NCI-H1694 treated with DMSO at 0.1 percent for 48 hours (cell line): ENCODE results near the gene COMP.

Experiments used
- DNase-seq: peaks from one replicate; lab custom pipeline; 2025; lab: John Stamatoyannopoulos, UW

Gene COMP

DNA sequence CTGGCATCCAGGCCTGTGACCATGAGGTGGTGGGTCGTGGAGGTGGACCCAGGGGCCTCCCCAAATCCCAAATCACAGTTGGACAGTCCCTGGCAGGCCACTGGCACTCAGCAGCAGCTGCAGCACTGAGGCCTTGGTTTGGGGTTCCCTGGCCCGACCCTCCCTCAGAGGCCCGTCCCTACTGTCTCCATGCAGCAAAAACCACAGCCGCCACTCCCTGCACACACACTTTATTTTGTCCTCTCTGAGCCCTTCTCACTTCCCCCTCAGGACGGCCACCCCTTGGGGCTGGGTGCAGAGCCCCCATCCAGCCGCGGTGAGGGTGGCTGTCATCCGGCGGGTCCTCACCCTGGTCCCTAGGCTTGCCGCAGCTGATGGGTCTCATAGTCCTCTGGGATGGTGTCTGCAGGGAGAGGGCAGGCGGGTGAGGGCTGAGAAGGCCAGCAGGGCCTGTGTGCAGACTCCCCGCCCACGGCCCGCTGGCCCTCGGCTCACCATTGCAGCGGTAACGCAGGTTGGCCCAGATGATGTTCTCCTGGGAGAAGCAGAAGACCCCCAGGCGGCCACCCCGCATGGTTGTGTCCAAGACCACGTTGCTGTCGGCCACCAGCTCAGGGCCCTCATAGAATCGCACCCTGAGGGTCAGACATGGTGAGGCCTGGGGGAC is 8.4 kb downstream of the COMP start:
- no peak for DNase-seq

DNA sequence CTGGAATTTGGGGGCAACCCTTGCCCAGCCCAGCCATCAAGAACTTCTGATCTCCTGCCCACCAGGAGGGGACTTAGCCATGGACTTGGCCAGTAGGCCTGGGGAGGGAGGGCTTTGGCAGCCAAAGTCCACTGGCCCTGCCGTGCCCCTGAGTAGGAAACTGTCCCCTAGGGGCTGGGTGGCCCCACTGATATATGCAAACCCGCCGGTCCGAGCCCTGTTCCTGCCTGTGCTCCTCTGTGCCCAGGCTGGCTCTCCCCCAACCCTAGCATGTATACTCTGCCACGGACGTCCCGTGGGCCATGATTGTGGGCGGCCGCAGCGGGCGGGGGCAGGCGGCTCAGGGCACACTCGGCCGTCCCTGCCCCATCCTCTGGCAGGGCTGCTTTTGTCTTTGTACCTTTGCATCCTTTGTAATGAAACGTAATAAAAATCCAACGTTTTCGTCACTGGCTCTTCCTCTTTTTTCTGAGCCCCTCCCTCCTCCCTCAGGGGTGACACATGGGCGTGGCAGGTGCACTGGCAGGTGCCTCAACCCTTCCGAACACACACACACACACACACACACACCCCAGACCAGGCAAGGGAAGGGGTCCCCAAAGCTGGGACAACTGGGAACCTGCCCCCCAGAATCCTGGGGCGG is 9.1 kb downstream of the COMP start:
- DNase-seq, result no peak

DNA sequence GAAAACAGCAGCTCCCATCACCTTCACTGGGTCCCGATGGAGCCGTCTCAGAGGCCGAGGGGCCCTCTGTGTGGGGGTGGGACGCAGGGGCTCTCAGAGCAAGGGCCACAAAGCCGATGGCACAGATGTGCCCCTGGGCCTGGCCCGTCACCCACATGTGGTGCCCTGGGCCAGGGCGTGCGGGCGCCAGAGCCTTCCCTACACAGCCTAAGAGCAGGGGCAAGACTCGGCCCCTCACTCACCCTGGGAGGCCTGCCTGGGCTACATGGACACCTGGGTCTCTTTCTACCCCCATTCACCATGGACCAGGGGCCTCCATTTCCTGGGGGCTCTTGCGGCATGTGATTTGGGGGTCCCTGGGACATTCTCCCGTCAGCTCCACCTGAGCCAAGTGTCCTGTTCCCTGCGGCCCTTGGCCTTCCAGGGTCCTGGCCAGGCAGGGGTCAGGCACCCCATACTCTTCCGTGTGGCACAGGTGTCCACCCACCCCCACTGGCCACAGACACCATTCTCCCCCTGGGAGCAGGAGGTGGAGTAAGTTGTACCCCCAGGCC is 10.0 kb downstream of the COMP start:
- no peak for DNase-seq

DNA sequence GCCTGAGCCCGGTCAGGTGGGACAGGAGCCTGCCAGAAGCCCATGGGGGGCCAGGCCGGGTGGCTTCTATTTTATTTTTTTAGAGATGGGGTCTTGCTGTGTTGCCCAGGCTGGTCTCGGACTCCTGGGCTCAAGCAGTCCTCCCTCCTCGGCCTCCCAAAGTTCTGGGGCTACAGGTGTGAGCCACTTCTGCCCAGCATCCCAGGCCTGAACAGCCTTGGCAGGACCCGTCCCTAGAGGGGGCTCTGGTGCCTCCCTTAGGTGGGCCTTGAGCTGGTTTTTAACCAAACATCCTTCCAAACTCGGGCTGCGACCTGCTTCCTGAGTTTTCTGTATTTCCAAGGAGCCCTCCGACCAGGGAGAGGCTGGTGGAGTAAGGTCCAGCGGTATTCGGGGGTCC is 10.5 kb downstream of the COMP start:
- no peak for DNase-seq

DNA sequence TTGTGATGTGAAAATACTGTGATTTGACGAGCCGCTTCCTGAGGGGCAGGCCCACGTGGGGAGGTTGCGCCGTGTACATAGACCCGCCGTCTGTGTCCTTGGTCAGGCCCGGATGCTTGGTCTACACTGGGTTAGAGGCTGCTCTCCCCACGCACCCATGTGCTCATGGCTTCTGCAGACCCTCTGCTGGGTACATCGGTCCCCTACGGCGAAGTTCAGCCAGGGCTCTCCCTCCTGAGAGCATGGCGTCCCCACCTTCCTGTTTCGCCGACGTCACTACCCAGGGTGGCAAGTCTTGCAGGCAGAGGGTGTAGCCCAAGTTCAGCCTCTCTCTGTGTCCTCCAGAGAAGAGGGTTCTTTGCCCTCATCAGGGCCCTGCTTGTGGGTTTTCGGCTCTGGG is 11.0 kb downstream of the COMP start:
- no peak for DNase-seq

DNA sequence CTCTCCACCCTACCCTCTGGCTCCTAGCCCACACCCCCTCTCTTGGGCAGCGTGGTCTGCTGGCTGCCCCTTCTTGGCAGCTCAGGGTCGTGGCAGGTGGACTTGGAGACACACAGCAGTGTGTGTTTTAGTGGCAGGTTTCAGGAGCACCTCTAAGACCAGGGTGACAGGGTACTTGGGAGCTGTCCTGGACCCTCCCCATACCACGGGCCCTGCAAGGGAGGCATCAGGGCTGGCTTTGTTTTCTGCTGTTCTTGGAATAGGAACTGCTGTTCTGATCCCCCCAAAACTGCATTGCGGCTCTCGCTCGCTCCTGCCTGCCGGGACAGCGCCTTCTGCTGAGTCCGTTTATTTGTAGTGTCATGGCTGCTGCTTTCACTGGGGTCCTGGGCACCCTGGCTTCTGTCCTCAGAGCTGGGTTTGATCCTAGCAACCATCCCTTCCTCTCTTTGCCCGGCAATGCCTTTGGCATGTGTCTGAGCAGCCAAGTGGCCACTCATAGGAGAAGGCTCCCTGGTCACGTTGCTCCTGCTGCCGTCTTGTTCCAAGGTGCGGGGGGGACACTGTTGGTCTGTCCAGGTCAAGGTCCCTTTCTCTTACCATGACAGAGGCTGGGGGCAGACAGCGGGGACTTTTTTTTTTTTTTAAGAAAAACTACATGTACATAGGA is 12.1 kb downstream of the COMP start:
- DNase-seq, result no peak

DNA sequence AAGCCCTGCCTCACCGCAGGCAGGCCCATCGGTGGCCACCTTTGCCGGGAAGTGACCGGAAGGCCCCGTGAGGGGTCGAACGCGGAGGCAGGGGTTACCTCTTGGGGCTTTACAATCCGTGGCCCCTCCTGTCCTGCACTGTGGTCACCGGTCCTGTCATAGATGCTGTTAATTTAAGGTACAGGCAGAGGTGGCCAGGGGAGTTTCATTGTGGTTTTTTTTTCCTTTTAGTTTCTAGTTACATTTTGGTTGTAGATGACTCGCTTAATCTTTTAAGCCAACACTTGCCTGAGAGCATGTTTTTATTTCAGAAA is 13.1 kb downstream of the COMP start:
- no peak for DNase-seq

DNA sequence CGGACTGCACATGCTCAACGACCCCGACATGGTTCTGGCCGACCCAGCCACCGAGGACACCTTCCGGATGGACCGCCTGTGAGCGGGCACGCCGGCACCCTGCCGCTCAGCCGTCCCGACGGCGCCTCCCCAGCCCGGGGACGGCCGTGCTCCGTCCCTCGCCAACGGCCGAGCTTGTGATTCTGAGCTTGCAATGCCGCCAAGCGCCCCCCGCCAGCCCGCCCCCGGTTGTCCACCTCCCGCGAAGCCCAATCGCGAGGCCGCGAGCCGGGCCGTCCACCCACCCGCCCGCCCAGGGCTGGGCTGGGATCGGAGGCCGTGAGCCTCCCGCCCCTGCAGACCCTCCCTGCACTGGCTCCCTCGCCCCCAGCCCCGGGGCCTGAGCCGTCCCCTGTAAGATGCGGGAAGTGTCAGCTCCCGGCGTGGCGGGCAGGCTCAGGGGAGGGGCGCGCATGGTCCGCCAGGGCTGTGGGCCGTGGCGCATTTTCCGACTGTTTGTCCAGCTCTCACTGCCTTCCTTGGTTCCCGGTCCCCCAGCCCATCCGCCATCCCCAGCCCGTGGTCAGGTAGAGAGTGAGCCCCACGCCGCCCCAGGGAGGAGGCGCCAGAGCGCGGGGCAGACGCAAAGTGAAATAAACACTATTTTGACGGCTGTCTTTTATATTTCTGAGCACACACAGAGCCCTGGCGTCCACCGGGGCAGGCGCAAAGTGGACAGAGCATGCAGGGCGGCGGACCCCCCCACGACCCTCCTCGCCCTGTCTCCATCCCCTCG is 13.6 kb downstream of the COMP start:
- DNase-seq, result no peak

DNA sequence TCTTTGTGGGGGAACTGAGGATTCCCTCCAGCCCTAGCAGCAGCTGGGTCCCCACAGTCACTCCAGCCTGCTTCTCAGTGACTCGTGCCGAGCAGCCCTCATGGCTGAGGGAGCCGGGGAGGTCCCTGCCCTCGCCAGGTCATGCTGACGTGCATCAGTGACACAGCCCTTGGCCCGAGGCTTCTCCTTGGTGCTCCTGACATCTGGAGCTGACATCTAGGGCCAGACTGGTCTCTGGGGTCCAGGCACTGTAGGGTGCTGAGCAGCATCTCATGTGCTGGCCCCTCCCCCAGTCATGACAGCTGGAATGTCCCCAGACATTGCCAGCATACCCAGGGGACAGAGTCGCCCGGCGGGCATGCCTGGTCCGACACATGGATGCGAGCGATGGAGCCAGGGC is 14.4 kb downstream of the COMP start:
- DNase-seq, result no peak

DNA sequence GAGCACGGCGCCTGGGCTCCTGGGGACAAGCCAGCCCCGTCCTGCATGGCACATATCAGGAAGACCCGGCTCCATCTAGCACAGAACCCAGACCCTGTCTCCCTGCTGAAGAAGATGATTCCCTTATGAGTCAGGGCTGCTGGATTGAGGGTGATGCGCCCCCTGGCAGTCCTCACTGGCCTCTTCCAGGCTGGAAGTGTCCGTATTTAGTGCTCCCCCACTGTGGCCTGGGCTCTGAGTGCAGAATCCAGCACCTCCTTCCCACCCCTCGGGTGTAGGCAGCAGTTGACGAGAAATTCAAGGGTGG is 14.9 kb downstream of the COMP start:
- no peak for DNase-seq

DNA sequence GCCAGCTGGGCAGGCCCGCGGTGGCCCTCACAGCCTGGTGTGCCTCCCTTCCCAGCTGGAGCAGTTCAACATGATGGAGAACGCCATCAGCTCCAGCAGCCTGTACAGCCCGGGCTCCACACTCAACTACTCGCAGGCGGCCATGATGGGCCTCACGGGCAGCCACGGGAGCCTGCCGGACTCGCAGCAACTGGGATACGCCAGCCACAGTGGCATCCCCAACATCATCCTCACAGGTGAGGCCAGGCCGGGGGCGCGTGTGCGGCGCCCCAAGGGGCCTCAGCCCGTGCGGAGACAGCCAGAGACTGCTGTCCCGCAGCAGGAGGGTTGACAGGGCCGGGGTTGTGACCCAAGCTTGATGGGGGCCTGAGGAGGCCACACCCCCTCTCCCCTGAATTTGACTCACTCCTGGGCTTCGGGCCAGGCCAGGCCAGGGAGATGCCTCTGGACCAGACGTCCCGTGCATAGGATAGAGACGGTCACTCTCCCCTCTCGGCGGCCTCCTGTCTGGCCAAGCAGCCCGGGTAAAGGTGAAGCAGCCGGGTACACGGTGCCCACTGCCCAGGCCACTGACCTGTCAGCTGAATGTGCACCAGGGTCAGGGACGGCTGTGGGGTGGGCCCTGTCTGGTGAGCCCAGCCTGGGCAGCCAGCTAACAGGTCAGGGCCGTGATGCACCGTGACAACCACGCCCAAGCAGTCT is 15.4 kb downstream of the COMP start:
- no peak for DNase-seq

DNA sequence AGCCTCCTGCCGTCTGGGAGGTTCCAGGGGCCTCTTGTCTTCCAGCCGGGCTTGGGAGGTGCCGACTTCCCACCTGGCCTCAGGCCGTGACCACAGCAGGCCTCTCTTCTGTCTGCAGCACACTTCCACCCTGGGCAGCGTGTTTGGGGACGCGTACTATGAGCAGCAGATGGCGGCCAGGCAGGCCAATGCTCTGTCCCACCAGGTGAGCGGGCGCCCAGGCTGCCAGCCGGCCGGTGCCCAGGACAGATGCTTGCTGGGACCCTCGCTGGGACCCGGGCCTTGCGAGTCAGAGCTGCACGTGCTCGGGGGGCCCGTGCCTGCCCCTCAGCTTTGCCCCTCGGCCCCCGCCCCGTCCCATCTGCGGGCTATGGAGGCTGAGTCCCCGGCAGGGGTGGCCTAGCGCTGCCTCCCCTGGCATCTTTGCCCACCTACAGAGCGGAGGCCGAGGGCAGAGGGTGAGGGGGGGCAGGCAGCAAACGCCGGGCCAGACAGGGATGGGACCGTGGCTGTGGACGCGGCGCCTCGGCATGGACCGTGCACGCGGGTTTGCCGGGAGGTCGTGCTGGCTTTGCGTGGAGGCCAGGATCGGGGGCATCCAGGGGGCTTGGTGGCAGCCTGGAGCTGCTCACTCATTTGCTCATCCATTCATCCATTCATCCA is 16.2 kb downstream of the COMP start:
- no peak for DNase-seq

DNA sequence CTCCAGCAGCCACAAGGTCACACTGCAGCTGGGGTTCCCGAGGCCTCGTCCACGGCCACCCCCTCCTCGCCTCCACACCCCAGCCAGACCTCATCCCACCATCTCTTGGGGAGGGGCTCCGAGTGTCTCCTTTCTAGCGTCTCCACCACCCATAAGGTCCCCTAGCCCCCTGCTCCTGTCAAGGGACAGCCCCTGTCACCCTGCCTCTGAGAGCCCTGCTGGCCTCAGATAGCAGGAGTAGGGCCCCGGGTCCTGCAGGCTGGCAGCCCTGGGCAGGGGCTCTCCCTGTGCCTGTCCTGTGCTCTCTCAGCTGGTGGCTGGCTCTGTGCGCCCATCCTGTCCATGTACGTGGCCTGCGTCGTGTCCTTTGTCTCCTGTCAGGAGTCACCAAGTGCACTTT is 17.0 kb downstream of the COMP start:
- no peak for DNase-seq

DNA sequence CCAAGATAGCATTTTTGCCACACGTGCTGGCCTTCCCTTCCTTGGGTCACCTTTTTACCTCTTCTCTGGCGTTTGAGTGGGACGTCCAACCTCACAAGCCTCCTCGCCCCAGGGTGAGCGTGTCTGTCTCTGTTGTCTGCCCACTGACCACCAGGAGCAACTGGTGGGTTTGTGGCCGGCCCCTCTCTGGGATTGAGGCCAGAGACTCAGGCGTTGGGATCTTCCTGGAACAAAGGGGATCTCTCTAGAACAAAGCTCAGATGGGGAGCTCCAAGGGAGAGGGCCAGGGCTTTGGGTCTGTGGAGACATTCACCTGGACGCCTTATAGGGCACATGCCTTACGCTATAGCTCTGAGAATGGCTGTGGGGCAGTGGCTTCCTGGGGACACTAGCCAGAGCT is 17.4 kb downstream of the COMP start:
- no peak for DNase-seq

DNA sequence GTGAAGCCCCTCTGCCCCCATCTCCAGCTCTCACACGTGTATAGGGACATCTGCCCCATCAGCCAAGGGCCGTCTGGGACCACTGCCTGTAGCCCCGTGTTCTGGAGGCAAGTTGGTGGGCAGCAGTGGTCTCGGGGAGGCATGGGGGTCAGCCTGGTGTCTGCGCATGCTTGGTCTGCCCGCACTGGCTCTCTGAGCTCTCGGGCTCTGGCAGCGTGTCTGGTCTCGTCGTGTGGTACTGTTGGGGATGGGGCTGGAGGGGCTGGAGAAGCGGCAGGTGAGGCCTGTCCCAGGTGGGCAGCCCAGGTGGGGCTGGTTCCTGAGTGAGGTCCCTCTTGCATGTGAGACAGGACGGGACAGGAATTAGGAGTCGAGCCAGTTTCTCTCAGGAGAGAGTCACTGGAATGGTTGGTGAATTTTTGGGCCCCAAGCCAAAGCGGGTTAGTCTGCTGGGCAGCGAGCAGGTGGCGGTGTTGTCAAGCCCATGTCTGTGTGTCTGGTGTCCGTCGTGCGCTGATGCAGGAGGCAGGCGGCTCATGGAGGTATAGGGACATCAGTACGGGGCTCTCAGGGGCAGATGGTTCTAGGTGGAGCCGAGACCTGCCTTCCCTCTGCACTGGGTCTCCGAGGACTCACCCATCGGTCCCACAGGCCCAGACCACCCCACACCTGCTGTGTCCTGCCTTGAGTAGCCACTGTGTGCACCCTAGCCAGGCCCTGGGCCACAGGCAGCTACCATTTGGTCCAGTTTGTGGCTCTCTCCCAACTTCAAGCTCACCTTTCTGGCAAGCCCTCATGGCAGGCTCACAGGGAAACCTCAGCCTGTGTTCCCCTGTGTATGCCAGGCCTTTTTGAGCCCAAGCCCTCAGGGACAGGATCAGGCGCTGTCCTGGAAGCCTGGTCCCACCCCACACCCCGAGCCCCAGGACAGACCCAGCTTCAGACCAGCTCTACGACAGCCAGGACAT is 18.2 kb downstream of the COMP start:
- DNase-seq, result no peak

DNA sequence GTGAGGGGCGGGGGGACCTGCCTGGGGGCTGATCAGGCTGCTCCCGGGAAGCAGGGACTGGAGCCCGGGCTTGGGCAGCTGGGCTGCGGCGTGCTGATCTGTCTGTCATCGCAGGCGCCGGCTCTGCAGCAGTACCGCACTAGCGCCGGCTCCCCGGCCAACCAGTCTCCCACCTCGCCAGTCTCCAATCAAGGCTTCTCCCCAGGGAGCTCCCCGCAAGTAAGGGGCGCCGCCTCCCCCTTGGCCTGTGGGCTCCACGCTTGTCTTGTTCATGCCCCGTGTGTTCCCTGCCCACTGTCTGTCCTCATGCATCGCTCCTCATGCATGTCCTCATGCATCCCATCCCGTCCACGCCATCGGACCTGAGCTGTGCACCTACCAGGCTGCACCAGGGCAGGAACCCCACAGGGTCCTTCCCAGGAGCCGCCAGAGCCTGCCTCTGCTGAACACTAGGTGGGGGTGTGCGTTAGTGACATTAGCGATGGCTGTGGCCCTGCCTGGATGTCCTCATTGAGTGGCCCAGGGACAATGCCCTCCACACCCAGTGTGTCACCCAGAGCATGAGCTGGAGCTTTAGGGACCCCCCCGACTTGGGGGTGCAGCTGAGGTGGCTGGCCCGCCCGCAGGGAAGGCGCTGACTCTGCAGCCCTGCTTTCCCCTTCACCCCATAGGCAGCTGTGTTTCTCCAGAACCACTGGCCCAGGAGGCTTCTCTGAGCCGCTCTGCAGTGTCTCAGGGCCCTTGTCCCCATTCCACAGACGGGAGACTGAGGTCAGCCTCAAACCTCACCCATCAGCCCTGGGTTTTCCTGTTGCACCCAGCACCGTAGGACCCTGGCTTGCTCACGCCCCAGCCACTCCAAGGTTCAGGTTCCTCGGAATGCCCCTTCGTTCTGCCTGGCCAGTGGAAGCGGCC is 19.5 kb downstream of the COMP start:
- no peak for DNase-seq

DNA sequence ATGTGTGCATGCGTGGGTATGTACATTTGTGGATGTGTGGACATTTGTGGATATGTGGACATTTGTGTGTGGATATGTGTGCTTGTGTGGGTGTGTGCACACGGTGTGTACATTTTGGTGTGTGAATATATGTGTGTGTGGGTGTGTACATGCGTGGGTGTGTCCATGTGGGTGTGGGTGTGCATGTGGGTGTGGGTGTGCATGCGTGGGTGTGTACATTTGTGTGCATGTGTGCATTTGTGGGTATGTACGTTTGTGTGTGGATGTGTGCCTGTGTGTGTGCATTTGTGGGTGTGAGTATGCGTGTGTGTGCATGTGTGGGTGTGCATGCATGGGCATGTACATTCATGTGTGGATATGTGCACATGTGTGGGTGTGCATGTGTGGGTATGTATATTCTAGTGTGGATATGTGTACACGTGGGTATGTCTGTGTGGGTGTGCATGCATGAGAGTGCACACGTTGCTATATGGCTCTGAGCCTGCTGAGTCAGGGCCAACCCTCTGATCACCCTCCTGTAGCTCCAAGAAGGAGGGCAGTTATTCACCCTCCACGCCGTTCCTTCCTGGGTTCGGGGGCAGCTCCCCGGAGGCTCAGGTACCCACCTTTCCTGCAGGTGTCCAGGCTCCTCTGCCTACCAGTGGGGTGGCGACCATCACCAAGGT is 20.3 kb downstream of the COMP start:
- no peak for DNase-seq

DNA sequence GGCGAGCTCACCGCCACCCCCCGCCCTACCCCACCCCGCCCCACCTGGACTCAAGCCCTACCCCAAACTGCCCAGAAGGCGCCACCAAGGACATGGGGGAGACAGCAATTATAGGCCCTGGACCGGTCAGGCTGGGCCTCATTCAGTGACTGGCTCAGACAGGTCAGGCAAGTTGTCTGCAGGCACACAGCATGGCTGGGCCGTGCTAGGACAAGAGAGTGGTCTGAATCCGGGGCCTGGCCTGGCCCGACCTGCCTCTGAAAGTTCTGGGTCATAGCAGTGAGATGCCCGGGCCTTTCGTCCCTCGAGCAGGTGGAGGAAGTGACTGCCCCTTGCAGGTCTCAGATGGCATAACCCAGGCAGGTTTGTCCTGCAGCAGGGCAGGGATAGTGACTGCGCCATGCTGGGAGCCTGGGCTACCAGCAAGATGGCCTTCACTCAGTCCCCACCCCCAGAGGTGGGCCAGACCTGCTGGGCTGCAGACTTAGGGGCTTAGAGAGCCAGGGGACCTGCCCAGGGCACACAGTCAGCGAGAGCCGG is 21.0 kb downstream of the COMP start:
- no peak for DNase-seq
